Peyer's patch (tissue), 4 donors: ENCODE results near the gene CEP164.

Experiments used
- CTCF ChIP-seq, 6 experiments: fragments of 450-650 bp in 4 of 6; fragments of 200-600 bp in 2 of 6; sonication (generic) in 1 of 6; IDR thresholded peaks; one replicate each; pipeline ENCODE4 v1.5.1; 2017 to 2019; ENCODE audit warnings: antibody characterized with exemption in 6 of 6, mild to moderate bottlenecking in 3 of 6, moderate library complexity in 1 of 6
- POLR2A ChIP-seq, 2 donors: fragments of 450-650 bp; IDR thresholded peaks; one replicate each; pipeline ENCODE4 v1.5.1; 2017; ENCODE audit warnings: antibody characterized with exemption in 2 of 2, mild to moderate bottlenecking in 2 of 2, moderate library complexity in 2 of 2

GRCh38 chr11:117437041-117437790 lies 109.6 kb downstream of the CEP164 start:
- no peak for TF ChIP-seq CTCF (IDR thresholded peaks at IDR 0.05)
- TF ChIP-seq POLR2A (IDR thresholded peaks at IDR 0.05): no peak
